VCaP (cell line): Measurements from ENCODE around the gene ACSL3.

ENCODE experiments used
- H3K27ac ChIP-seq: fragments of 450-650 bp; 2 replicates; pipeline ENCODE4 v1.5.1; 2017
- TF ChIP-seq, protein P1 (sequence below): fragments of 450-650 bp; conservative IDR thresholded peaks from 2 replicates; pipeline ENCODE4 v1.5.1; 2017; ENCODE audit warnings: mild to moderate bottlenecking, moderate library complexity

Gene ACSL3

DNA sequence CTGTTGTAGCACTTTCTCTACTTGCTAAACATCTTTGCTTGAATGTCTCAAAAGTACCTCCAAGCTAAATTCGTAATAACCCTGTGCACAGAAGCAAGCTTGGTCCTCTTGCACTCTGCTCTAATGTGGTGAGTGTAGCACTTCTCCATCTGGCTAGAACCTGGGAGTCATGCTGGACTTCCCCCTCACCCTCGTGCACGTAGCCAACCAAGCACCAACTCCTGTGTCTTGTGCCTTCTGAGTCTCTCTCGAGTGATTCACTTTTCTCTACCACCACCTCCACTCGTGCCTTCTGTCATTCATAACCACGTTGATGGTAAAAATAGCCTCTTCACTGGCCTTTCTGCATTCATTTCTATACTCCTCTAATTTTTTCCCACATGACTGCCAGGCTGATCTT lies 99.3 kb downstream of the ACSL3 start:
- TF ChIP-seq, protein P1, sequence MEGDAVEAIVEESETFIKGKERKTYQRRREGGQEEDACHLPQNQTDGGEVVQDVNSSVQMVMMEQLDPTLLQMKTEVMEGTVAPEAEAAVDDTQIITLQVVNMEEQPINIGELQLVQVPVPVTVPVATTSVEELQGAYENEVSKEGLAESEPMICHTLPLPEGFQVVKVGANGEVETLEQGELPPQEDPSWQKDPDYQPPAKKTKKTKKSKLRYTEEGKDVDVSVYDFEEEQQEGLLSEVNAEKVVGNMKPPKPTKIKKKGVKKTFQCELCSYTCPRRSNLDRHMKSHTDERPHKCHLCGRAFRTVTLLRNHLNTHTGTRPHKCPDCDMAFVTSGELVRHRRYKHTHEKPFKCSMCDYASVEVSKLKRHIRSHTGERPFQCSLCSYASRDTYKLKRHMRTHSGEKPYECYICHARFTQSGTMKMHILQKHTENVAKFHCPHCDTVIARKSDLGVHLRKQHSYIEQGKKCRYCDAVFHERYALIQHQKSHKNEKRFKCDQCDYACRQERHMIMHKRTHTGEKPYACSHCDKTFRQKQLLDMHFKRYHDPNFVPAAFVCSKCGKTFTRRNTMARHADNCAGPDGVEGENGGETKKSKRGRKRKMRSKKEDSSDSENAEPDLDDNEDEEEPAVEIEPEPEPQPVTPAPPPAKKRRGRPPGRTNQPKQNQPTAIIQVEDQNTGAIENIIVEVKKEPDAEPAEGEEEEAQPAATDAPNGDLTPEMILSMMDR: no peak

DNA sequence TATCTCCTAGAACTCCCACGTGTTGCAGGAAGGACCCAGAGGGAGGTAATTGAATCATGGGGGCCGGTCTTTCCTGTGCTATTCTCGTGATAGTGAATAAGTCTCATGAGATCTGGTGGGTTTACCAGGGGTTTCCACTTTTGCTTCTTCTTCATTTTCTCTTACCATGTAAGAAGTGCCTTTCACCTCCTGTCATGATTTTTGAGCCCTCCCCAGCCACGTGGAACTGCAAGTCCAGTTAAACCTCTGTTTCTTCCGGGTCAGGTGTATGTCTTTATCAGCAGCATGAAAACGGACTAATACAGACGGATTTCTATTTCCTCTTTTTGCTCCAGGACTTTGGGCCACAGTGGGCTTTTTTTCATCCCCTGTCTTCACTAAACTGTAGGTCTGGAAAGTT lies 102.8 kb downstream of the ACSL3 start:
- no peak overlapping the region for H3K27ac ChIP-seq
- TF ChIP-seq, protein P1: no peak

More for the DNA sequence above, 99.3 kb downstream of the ACSL3 start:
- no peak overlapping the region for H3K27ac ChIP-seq

DNA sequence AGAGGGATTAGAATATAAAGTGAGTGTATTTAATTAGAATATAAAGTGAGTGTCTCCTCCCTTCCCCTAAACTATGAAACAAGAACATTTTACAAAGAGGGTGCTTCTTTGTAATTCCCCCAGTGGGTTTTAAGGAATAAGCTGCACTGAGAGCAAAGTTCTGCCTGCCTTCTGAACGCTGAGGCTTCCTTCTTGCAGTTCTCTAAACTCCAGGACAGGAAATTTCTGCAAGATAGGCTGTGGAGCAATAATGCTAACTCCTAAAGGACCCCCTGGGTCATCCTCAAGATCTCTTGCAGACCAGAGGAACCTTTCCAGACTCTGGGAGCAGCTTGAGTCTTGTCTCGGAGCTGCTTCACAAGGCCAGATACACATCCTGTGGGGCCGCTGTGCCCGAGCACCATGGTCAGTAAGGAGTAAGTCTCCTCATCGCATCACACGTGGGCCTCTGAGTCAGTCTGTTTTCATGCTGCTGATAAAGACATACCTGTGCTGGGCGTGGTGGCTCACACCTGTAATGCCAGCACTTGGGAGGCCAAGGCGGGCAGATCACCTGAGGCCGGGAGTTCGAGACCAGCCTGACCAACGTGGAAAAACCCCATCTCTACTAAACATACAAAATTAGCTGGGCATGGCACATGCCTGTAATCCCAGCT lies 103.7 kb downstream of the ACSL3 start:
- TF ChIP-seq, protein P1: no peak

DNA sequence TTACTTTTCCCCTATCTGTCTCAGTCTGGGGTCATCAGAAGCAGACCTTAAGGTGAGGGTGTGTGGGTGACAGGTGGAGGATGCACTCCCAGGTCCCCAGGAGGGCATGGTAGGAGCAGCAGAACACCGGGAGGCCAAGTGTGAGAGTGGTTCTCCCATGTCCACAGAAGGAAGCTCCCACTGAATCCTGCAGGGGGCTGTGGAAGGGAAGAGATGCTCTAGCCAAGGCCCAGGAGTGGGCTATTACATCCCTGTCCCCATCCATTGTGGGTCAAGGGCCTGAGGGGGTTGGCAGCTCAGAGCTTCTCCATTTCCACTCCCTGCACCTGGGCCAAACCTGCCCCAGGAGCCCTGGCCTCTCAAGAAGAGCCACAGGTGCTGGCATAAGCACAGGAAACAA lies 104.7 kb downstream of the ACSL3 start:
- TF ChIP-seq, protein P1: no peak

More for the DNA sequence above, 103.7 kb downstream of the ACSL3 start:
- no peak overlapping the region for H3K27ac ChIP-seq

DNA sequence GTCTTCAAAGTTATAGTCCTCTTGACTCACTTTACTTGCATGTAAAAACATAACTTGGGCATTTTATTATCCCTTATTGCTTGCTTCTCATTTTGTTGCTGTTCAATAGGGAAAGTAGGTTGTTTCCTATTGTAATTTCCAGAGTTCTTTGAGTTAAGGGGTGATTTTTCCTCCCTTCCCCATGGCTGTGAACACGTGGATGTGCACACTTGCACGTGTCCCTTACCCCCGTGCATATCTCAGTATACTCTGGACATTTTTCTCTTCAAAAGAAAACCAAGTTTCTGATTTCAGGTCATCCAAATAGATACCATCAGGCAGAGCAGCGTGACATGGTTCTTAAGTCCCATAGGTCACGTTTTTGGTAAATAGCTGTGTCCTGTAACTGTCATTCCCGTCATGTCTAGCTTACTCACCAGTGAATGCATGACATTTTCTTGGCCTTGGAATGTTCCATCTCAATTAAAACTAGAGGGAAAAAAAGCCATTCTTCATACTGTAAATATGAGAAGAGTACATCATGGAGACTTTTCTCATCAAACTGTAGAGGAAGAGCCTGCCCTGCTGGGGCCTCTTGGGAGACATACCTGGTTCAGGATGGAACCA lies 107.8 kb downstream of the ACSL3 start:
- TF ChIP-seq, protein P1: no peak
- H3K27ac ChIP-seq: no peak overlapping the region

More for the DNA sequence above, 104.7 kb downstream of the ACSL3 start:
- no peak overlapping the region for H3K27ac ChIP-seq

DNA sequence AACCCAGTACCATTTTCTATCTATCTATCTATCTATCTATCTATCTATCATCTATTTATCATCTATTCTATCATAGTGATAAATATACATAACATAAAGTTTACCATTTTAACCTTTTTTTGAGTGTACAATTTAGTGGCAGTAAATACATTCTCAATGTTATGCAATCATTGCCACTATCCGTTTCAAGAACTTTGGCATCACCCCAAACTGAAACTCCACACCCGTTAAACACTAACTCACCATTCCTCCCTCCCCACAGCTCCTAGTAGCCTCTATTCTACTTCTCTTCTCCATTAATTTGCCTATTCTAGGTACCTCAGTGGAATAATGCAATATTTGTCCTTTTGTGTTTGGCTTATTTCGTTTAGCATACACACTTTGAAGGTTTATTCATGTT lies 108.7 kb downstream of the ACSL3 start:
- TF ChIP-seq, protein P1: no peak

DNA sequence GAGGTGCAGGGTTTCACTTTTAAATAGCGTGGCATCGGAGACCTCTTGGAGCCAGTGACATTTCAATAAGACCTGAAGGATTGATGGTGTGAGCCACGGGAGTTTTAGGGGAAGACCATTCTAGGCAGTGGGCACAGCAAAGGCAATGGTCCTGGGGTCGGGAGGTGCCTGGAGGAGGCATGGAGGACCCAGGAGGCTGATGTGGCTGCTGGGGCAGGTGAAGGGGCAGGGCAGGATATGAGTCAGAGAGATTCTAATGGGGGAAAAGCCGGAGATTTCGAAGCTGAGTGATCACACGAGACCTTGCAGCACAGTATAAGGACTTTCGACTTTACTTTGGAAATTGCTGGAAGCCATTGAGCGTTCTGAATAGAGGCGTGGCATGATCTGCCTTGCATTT lies 111.6 kb downstream of the ACSL3 start:
- TF ChIP-seq, protein P1: no peak
- H3K27ac ChIP-seq: no peak overlapping the region

More for the DNA sequence above, 108.7 kb downstream of the ACSL3 start:
- H3K27ac ChIP-seq: no peak overlapping the region
